IMR-90 (cell line): ENCODE results near the gene SAMD8. TPM values are rescaled to one million over a fixed set of nuclear protein-coding genes. Genes with fewer than 3 reads are reported as not detected.
"Not testable (repeated sequence)": the region's sequence is repeated elsewhere in the genome, so short reads cannot be mapped to it uniquely, and the experiment has no call there.

Experiments
- ATAC-seq: fragments of 200-7000 bp; cut with Tn5 transposase; 2 replicates; pipeline ENCODE4 v1.9.1; 2020; ENCODE audit warnings: low read depth, mild to moderate bottlenecking, moderate library complexity
- BruUV-seq: library from RNA; stranded (reverse); fragments of 400-500 nt; replicated peaks from 2 replicates; lab custom pipeline; 2021; lab: Mats Ljungman, UMichigan
- CTCF ChIA-PET: fragments of 300-600 bp; formaldehyde crosslinking; extraction: SDS; loops from one replicate; lab custom pipeline; 2021; ENCODE audit warnings: antibody characterized with exemption; lab: Yijun Ruan, JAX
- POLR2A ChIA-PET: fragments of 300-600 bp; sonication (Branson Sonifier 250); formaldehyde crosslinking; loops from one replicate; lab custom pipeline; 2022; ENCODE audit warnings: antibody characterized with exemption; ENCODE audit not compliant: unreplicated experiment; lab: Charles Lee
- DNase-seq: peaks from one replicate; pipeline ENCODE4 v3.0.0; 2013
- H2AFZ ChIP-seq: replicated peaks from 2 replicates; pipeline ENCODE3; 2013; ENCODE audit warnings: low read length, mild to moderate bottlenecking; ENCODE audit not compliant: poor library complexity
- H2AK5ac ChIP-seq: 2 replicates; pipeline ENCODE4 v1.6.1; 2013; ENCODE audit warnings: low read depth, low read length, inconsistent platforms
- H2AK9ac ChIP-seq: replicated peaks from 2 replicates; pipeline ENCODE3; 2013; ENCODE audit warnings: mild to moderate bottlenecking, low read depth, low read length, moderate library complexity; ENCODE audit not compliant: poor library complexity
- H2BK120ac ChIP-seq: 2 replicates; pipeline ENCODE4 v1.6.1; 2013; ENCODE audit warnings: low read depth, low read length, inconsistent platforms
- H2BK15ac ChIP-seq: 3 replicates; pipeline ENCODE4 v1.6.1; 2013; ENCODE audit warnings: low read depth, low read length, inconsistent platforms
- H2BK20ac ChIP-seq: 2 replicates; pipeline ENCODE4 v1.6.1; 2013; ENCODE audit warnings: low read depth, mild to moderate bottlenecking, inconsistent platforms, low read length, moderate library complexity
- H2BK5ac ChIP-seq: 2 replicates; pipeline ENCODE4 v1.6.1; 2013; ENCODE audit warnings: mild to moderate bottlenecking, low read depth, low read length, inconsistent platforms; ENCODE audit not compliant: poor library complexity, severe bottlenecking
- H3K14ac ChIP-seq: replicated peaks from 2 replicates; pipeline ENCODE4 v1.6.1; 2013; ENCODE audit warnings: low read depth, low read length, inconsistent platforms
- H3K18ac ChIP-seq: 2 replicates; pipeline ENCODE4 v1.6.1; 2013; ENCODE audit warnings: low read depth, low read length, control low read depth
- H3K23ac ChIP-seq: 2 replicates; pipeline ENCODE4 v1.6.1; 2013; ENCODE audit warnings: low read depth, low read length, inconsistent platforms
- H3K27ac ChIP-seq: 2 replicates; pipeline ENCODE4 v1.5.1; 2013; ENCODE audit warnings: mild to moderate bottlenecking, control low read depth, low read length; ENCODE audit not compliant: insufficient read depth
- H3K27me3 ChIP-seq: 2 replicates; pipeline ENCODE4 v1.6.1; 2013; ENCODE audit warnings: low read length; ENCODE audit not compliant: control insufficient read depth, insufficient read depth
- H3K36me3 ChIP-seq: 2 replicates; pipeline ENCODE4 v1.6.1; 2013; ENCODE audit warnings: low read length, mixed read lengths; ENCODE audit not compliant: control insufficient read depth, insufficient read depth
- H3K4ac ChIP-seq: 2 replicates; pipeline ENCODE4 v1.6.1; 2013; ENCODE audit warnings: low read depth, low read length, inconsistent platforms
- H3K4me1 ChIP-seq: 2 replicates; pipeline ENCODE4 v1.6.1; 2013; ENCODE audit warnings: low read length, mixed read lengths; ENCODE audit not compliant: control insufficient read depth, insufficient read depth
- H3K4me2 ChIP-seq: 2 replicates; pipeline ENCODE4 v1.6.1; 2013; ENCODE audit warnings: low read depth, mild to moderate bottlenecking, control low read depth, low read length, moderate library complexity
- H3K4me3 ChIP-seq: 2 replicates; pipeline ENCODE4 v1.5.1; 2013; ENCODE audit warnings: low read depth, mild to moderate bottlenecking, control low read depth, low read length, moderate library complexity; ENCODE audit not compliant: insufficient read depth
- H3K56ac ChIP-seq: 2 replicates; pipeline ENCODE4 v1.6.1; 2013; ENCODE audit warnings: low read length, inconsistent platforms; ENCODE audit not compliant: insufficient read depth; ENCODE audit errors: extremely low read depth
- H3K79me1 ChIP-seq, 2 experiments: 2 replicates each; pipeline ENCODE4 v1.6.1; 2013; ENCODE audit warnings: low read length in 2 of 2, inconsistent platforms in 1 of 2, low read depth in 1 of 2
- H3K9ac ChIP-seq: 2 replicates; pipeline ENCODE4 v1.6.1; 2013; ENCODE audit warnings: low read depth, low read length, control low read depth
- H3K9me1 ChIP-seq: 2 replicates; pipeline ENCODE4 v1.6.1; 2013; ENCODE audit warnings: low read length, inconsistent platforms; ENCODE audit not compliant: insufficient read depth
- H3K9me3 ChIP-seq: 2 replicates; pipeline ENCODE4 v1.6.1; 2013; ENCODE audit warnings: low read length; ENCODE audit not compliant: control insufficient read depth, insufficient read depth
- H4K20me1 ChIP-seq: 2 replicates; pipeline ENCODE4 v1.6.1; 2013; ENCODE audit warnings: low read length, inconsistent platforms; ENCODE audit not compliant: insufficient read depth
- H4K5ac ChIP-seq: 2 replicates; pipeline ENCODE4 v1.6.1; 2013; ENCODE audit warnings: mild to moderate bottlenecking, low read depth, low read length, control low read depth
- H4K8ac ChIP-seq, 2 experiments: 2 replicates each; pipeline ENCODE4 v1.6.1; 2013; ENCODE audit warnings: low read depth in 2 of 2, low read length in 2 of 2, control low read depth in 1 of 2, inconsistent platforms in 1 of 2
- H4K91ac ChIP-seq: 2 replicates; pipeline ENCODE4 v1.6.1; 2013; ENCODE audit warnings: low read depth, low read length, inconsistent platforms; ENCODE audit not compliant: insufficient read depth
- WGBS, 2 experiments: methylation state at CpG; one replicate each; pipeline versions ENCODE4 v1.1.5 to v1.1.7; 2013; ENCODE audit warnings: missing lambda C conversion rate in 2 of 2; ENCODE audit not compliant: insufficient read length in 1 of 2; ENCODE audit errors: extremely low coverage in 2 of 2; 5-methylcytosine and 5-hydroxymethylcytosine counted together
- dilution Hi-C: fragments of 300-500 bp; cut with HindIII; formaldehyde crosslinking; loops from one replicate; pipeline ENCODE4 v1.14.3; 2018; ENCODE audit warnings: low sequenced_read_pairs; ENCODE audit not compliant: unreplicated experiment
- in situ Hi-C: fragments of 300-500 bp; cut with MboI; formaldehyde crosslinking; loops from 3 replicates; pipeline ENCODE4 v1.14.3; 2019; ENCODE audit warnings: low sequenced_read_pairs, inconsistent platforms, mixed read lengths
- intact Hi-C: fragments of 100-400 bp; cut with micrococcal nuclease; formaldehyde crosslinking; loops from 2 replicates; pipeline ENCODE4 v1.10.0; 2022
- polyA plus RNA-seq, 3 experiments: library from polyadenylated mRNA; depleted of rRNA; stranded (reverse); fragments of >200 nt; gene quantifications; 2 replicates each; pipeline ENCODE4 v1.2.3, GENCODE V29; 2012; ENCODE audit warnings: low replicate concordance in 1 of 3
- total RNA-seq: library from RNA; depleted of rRNA; stranded (reverse); fragments of >200 nt; gene quantifications from 2 replicates; pipeline ENCODE4 v1.2.3, GENCODE V29; 2012

The SAMD8 gene
- total and polyA plus RNA-seq, 2 of the 4 experiments (the other 2 are of a cell fraction): 10.1 to 28.7 TPM

GRCh38 chr10:75133701-75134100 is 22.2 kb downstream of the SAMD8 start:
- POLR2A ChIA-PET, H3K36me3 ChIP-seq, H3K9ac ChIP-seq, H3K18ac ChIP-seq, H2BK5ac ChIP-seq, H2BK20ac ChIP-seq, dilution Hi-C loops, DNase-seq, H3K4ac ChIP-seq, ATAC-seq, H3K56ac ChIP-seq, H3K27me3 ChIP-seq, H3K4me3 ChIP-seq, H2AK9ac ChIP-seq, H4K5ac ChIP-seq, H3K14ac ChIP-seq, H3K9me3 ChIP-seq, H3K27ac ChIP-seq, H2BK120ac ChIP-seq, BruUV-seq, H3K23ac ChIP-seq, H3K4me1 ChIP-seq, in situ Hi-C loops, H2BK15ac ChIP-seq, H2AK5ac ChIP-seq, H3K4me2 ChIP-seq, CTCF ChIA-PET, H4K91ac ChIP-seq, H2AFZ ChIP-seq, intact Hi-C loops, H4K8ac ChIP-seq: not testable (repeated sequence)
- Histone ChIP-seq H3K79me1 (peaks cover 16 to 66% of the 10 kb centered on the region in 2 experiments), H3K9me1 (peaks cover 10% of the 10 kb centered on the region), H4K20me1 (peaks cover 26% of the 10 kb centered on the region)
- WGBS, 2 experiments: no CpG with 5 or more reads among the region's 3 CpGs
